SK-N-SH treated with all-trans-retinoic acid at 6 μM for 48 hours (cell line): ENCODE data around the gene LDB2.

Experiments
- CREB5 ChIP-seq: fragments of 250-450 bp; sonication (Bioruptor Pico); IDR thresholded peaks from 2 replicates; pipeline ENCODE4 v1.5.1; 2020; ENCODE audit warnings: low read depth, mild to moderate bottlenecking, moderate library complexity
- CSRNP3 ChIP-seq: fragments of 250-450 bp; sonication (Bioruptor Pico); IDR thresholded peaks from 2 replicates; pipeline ENCODE4 v1.5.1; 2021; ENCODE audit warnings: mild to moderate bottlenecking, moderate library complexity
- GLIS3 ChIP-seq: fragments of 250-450 bp; sonication (Bioruptor Pico); IDR thresholded peaks from 2 replicates; pipeline ENCODE4 v1.5.0; 2020; ENCODE audit warnings: mild to moderate bottlenecking, moderate library complexity
- RARB ChIP-seq: fragments of 250-450 bp; sonication (Bioruptor Pico); IDR thresholded peaks from 2 replicates; pipeline ENCODE4 v1.8.0; 2021; ENCODE audit warnings: mild to moderate bottlenecking, moderate library complexity
- ZFP30 ChIP-seq: fragments of 450-650 bp; formaldehyde crosslinking; IDR thresholded peaks from 2 replicates; pipeline ENCODE4 v1.5.0; 2022; ENCODE audit warnings: mild to moderate bottlenecking, moderate library complexity
- ZNF70 ChIP-seq: fragments of 450-650 bp; formaldehyde crosslinking; IDR thresholded peaks from 2 replicates; pipeline ENCODE4 v1.5.0; 2020; ENCODE audit warnings: mild to moderate bottlenecking, moderate library complexity
- TF ChIP-seq, protein P1 (sequence below): fragments of 250-450 bp; sonication (Bioruptor Pico); IDR thresholded peaks from 2 replicates; pipeline ENCODE4 v1.8.0; 2020; ENCODE audit warnings: mild to moderate bottlenecking, moderate library complexity, borderline replicate concordance

- TF ChIP-seq RARB (CRISPR knock-in tag) (no peak), ZNF70 (CRISPR knock-in tag) (no peak), GLIS3 (no peak), ZFP30 (CRISPR knock-in tag) (no peak), CSRNP3 (no peak), CREB5 (no peak)
- TF ChIP-seq, protein P1, sequence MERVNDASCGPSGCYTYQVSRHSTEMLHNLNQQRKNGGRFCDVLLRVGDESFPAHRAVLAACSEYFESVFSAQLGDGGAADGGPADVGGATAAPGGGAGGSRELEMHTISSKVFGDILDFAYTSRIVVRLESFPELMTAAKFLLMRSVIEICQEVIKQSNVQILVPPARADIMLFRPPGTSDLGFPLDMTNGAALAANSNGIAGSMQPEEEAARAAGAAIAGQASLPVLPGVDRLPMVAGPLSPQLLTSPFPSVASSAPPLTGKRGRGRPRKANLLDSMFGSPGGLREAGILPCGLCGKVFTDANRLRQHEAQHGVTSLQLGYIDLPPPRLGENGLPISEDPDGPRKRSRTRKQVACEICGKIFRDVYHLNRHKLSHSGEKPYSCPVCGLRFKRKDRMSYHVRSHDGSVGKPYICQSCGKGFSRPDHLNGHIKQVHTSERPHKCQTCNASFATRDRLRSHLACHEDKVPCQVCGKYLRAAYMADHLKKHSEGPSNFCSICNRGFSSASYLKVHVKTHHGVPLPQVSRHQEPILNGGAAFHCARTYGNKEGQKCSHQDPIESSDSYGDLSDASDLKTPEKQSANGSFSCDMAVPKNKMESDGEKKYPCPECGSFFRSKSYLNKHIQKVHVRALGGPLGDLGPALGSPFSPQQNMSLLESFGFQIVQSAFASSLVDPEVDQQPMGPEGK (CRISPR knock-in tag) = no peak
Measured at GRCh38 chr4:16585053-16585452, 313.4 kb downstream of the LDB2 start.
